HepG2 (cell line): ENCODE data around the gene FER1L5. TPM values are rescaled to one million over a fixed set of nuclear protein-coding genes. Genes with fewer than 3 reads are reported as not detected.
A peak's percentile ranks its signal among the peaks of the same experiment; 100 is the strongest.

Source experiments
- ATAC-seq: fragments of 200-7000 bp; cut with Tn5 transposase; 3 replicates; pipeline ENCODE4 v1.9.1; 2020; ENCODE audit warnings: mild to moderate bottlenecking, moderate library complexity
- BruUV-seq: library from RNA; stranded (reverse); fragments of 400-500 nt; replicated peaks from 2 replicates; lab custom pipeline; 2021; lab: Mats Ljungman, UMichigan
- CTCF ChIA-PET: fragments of 300-600 bp; formaldehyde crosslinking; extraction: SDS; loops from one replicate; lab custom pipeline; 2021; ENCODE audit warnings: low total read pairs, inconsistent platforms, low intra/inter-chr PET ratio; lab: Yijun Ruan, JAX
- POLR2A ChIA-PET: fragments of 350-600 bp; sonication (Branson Sonifier 250); formaldehyde crosslinking; loops from one replicate; lab custom pipeline; 2020; ENCODE audit warnings: antibody characterized with exemption, inconsistent platforms; lab: Yijun Ruan, JAX
- DNase-seq: peaks from one replicate; pipeline ENCODE4 v3.0.0-alpha.2; 2015; ENCODE audit warnings: low spot score
- FAIRE-seq: peaks from 3 replicates; lab custom pipeline; 2011; peaks lifted over from hg19 to GRCh38; lab: Jason Lieb, UNC
- H2AFZ ChIP-seq: one replicate; pipeline ENCODE4 v1.6.1; 2011; ENCODE audit warnings: low read length, inconsistent platforms
- H3K27ac ChIP-seq: fragments of 300-600 bp; 3 replicates; pipeline ENCODE4 v1.8.0; 2011; ENCODE audit warnings: mixed run types, mild to moderate bottlenecking, mixed read lengths, low read length, inconsistent platforms; ENCODE audit not compliant: insufficient read depth; ENCODE audit errors: extremely low read length
- H3K27me3 ChIP-seq, 2 experiments: fragments of 200-600 bp in 1 of 2; 2 replicates in 1 of 2; 3 replicates in 1 of 2; pipeline versions ENCODE4 v1.6.0 to v1.8.0; 2011; ENCODE audit warnings: low read length in 2 of 2, mild to moderate bottlenecking in 2 of 2, moderate library complexity in 2 of 2, inconsistent platforms in 1 of 2; ENCODE audit not compliant: insufficient read depth in 2 of 2, control insufficient read depth in 1 of 2
- H3K36me3 ChIP-seq, 2 experiments: fragments of 200-600 bp in 1 of 2; replicated peaks in 1 of 2; 2 replicates in 1 of 2; 3 replicates in 1 of 2; pipeline versions ENCODE4 v1.5.1 to v1.8.0; 2011; ENCODE audit warnings: low read length in 2 of 2, inconsistent platforms in 1 of 2; ENCODE audit not compliant: insufficient read depth in 2 of 2, control insufficient read depth in 1 of 2
- H3K4me1 ChIP-seq: 2 replicates; pipeline ENCODE4 v1.5.1; 2012; ENCODE audit warnings: low read length, inconsistent platforms; ENCODE audit not compliant: insufficient read depth
- H3K4me2 ChIP-seq: 2 replicates; pipeline ENCODE4 v1.6.0; 2011; ENCODE audit warnings: low read depth, low read length, inconsistent platforms
- H3K4me3 ChIP-seq, 3 experiments: fragments of 200-600 bp in 1 of 3; sonication (generic), shearing (Covaris generic) in 1 of 3; replicated peaks in 1 of 3; 2 replicates each; pipeline ENCODE4 v1.5.1; 2011 to 2016; ENCODE audit warnings: low read length in 3 of 3, inconsistent platforms in 2 of 3, low read depth in 2 of 3, mild to moderate bottlenecking in 2 of 3, control low read depth in 1 of 3, mixed read lengths in 1 of 3; ENCODE audit not compliant: insufficient read depth in 1 of 3
- H3K79me2 ChIP-seq: one replicate; pipeline ENCODE4 v1.6.1; 2011; ENCODE audit warnings: low read length, inconsistent platforms; ENCODE audit not compliant: insufficient read depth
- H3K9ac ChIP-seq: 2 replicates; pipeline ENCODE4 v1.6.0; 2011; ENCODE audit warnings: mild to moderate bottlenecking, low read depth, low read length, inconsistent platforms; ENCODE audit not compliant: insufficient read depth
- H3K9me3 ChIP-seq: 2 replicates; pipeline ENCODE4 v1.5.1; 2012; ENCODE audit warnings: mild to moderate bottlenecking, low read length
- H4K20me1 ChIP-seq: 2 replicates; pipeline ENCODE4 v1.6.0; 2011; ENCODE audit warnings: inconsistent platforms, mild to moderate bottlenecking, low read length, moderate library complexity; ENCODE audit not compliant: insufficient read depth
- EZH2 ChIP-seq: conservative IDR thresholded peaks from 2 replicates; pipeline ENCODE4 v1.6.1; 2012; ENCODE audit warnings: mild to moderate bottlenecking, low read depth, low read length, moderate library complexity
- GTF3A ChIP-seq: sonication (generic); formaldehyde crosslinking; conservative IDR thresholded peaks from 2 replicates; pipeline ENCODE4 v1.4.0; 2020; ENCODE audit warnings: mild to moderate bottlenecking, missing genetic modification reagents
- MAFK ChIP-seq, 2 experiments: IDR thresholded peaks in 1 of 2; conservative IDR thresholded peaks in 1 of 2; 2 replicates each; pipeline ENCODE4 v1.6.1; 2011; ENCODE audit warnings: improper control_type of control experiment in 2 of 2, low read length in 2 of 2
- MXD4 ChIP-seq: IDR thresholded peaks from 2 replicates; pipeline ENCODE4 v1.6.1; 2016; ENCODE audit warnings: mild to moderate bottlenecking, missing biosample characterization, missing genetic modification reagents
- NAIF1 ChIP-seq: sonication (generic); formaldehyde crosslinking; IDR thresholded peaks from 2 replicates; pipeline ENCODE4 v1.5.0; 2020; ENCODE audit warnings: mild to moderate bottlenecking, missing genetic modification reagents, borderline replicate concordance
- SOX6 ChIP-seq, 2 experiments: fragments of 450-650 bp in 1 of 2; sonication (generic) in 1 of 2; formaldehyde crosslinking in 1 of 2; IDR thresholded peaks; 2 replicates each; pipeline versions ENCODE4 v1.4.0 to v1.6.1; 2017 to 2020; ENCODE audit warnings: antibody characterized with exemption in 1 of 2, mild to moderate bottlenecking in 1 of 2, missing genetic modification reagents in 1 of 2
- STAG1 ChIP-seq: sonication (generic); formaldehyde crosslinking; IDR thresholded peaks from 2 replicates; pipeline ENCODE4 v1.4.0; 2020; ENCODE audit warnings: missing genetic modification reagents
- ZNF10 ChIP-seq: sonication (generic); formaldehyde crosslinking; IDR thresholded peaks from 2 replicates; pipeline ENCODE4 v1.4.0; 2020; ENCODE audit warnings: mild to moderate bottlenecking, low read depth, missing genetic modification reagents, borderline replicate concordance
- ZNF24 ChIP-seq: fragments of 450-650 bp; IDR thresholded peaks from 2 replicates; pipeline ENCODE4 v1.6.1; 2017; ENCODE audit warnings: antibody characterized with exemption, mild to moderate bottlenecking
- ZNF343 ChIP-seq: sonication (generic); formaldehyde crosslinking; IDR thresholded peaks from 2 replicates; pipeline ENCODE4 v1.4.0; 2020; ENCODE audit warnings: mild to moderate bottlenecking, missing genetic modification reagents
- ZNF407 ChIP-seq: sonication (generic); formaldehyde crosslinking; IDR thresholded peaks from one replicate; pipeline ENCODE4 v1.5.1; 2020; ENCODE audit warnings: mild to moderate bottlenecking, missing genetic modification reagents; ENCODE audit errors: not compliant biosample characterization
- ZNF704 ChIP-seq: sonication (generic); formaldehyde crosslinking; IDR thresholded peaks from 2 replicates; pipeline ENCODE4 v1.8.1; 2023; ENCODE audit warnings: mild to moderate bottlenecking, inconsistent platforms, moderate library complexity, missing genetic modification reagents, borderline replicate concordance
- WGBS: methylation state at CpG from one replicate; pipeline ENCODE4 v1.1.6; 2017; ENCODE audit warnings: low lambda C conversion rate; 5-methylcytosine and 5-hydroxymethylcytosine counted together
- in situ Hi-C: cut with HindIII; loops from 2 replicates; pipeline ENCODE4 v1.10.0; 2017; ENCODE audit warnings: low pct_unique_long_range_greater_than_20kb; ENCODE audit not compliant: extremely low pct_ligation_motif_present
- intact Hi-C: fragments of 100-400 bp; cut with micrococcal nuclease; formaldehyde crosslinking; loops from one replicate; pipeline ENCODE4 v1.10.0; 2022; ENCODE audit not compliant: unreplicated experiment
- polyA plus RNA-seq, 8 experiments: library from polyadenylated mRNA; depleted of rRNA in 3 of 8; stranded (reverse) in 7 of 8; unstranded in 1 of 8; fragments of >200 nt; fragmentation: Illumina TruSeq in 4 of 8; extraction: Trizol in 4 of 8; gene quantifications; 2 replicates each; pipeline versions ENCODE4 v1.2.1 to v1.2.3, GENCODE V29; 2011 to 2016; ENCODE audit warnings: low read depth in 4 of 8, missing spikeins in 1 of 8, mixed read lengths in 1 of 8; ENCODE audit not compliant: insufficient read depth in 1 of 8
- total RNA-seq, 5 experiments: library from RNA; depleted of rRNA; stranded (reverse); fragments of >200 nt; fragmentation: Illumina TruSeq; extraction: Trizol; gene quantifications; 2 replicates each; pipeline ENCODE4 v1.2.3, GENCODE V29; 2016; ENCODE audit warnings: low read depth in 1 of 5
- TF ChIP-seq, protein P1 (sequence below), 2 experiments: sonication (generic) in 1 of 2; formaldehyde crosslinking in 1 of 2; IDR thresholded peaks; 2 replicates each; pipeline versions ENCODE4 v1.4.0 to v1.6.1; 2018 to 2020; ENCODE audit warnings: missing genetic modification reagents in 2 of 2, borderline replicate concordance in 1 of 2, low read depth in 1 of 2, mild to moderate bottlenecking in 1 of 2, missing biosample characterization in 1 of 2

FER1L5 gene
- total and polyA plus RNA-seq, 2 of the 13 experiments (the other 11 are each of a cell fraction or from before 2014, with no cell fraction given) = 0.02 to 0.08 TPM

- no peak overlapping the region for H3K4me2 ChIP-seq
These were observed 25.6 kb upstream of the FER1L5 start for GRCh38 chr2:96617012-96617411.

More at GRCh38 chr2:96617012-96617411, 25.6 kb upstream of the FER1L5 start:
- ATAC-seq = no peak; the same call in 2 of the 3 replicates
- no peak overlapping the region for H3K9ac ChIP-seq
- CTCF ChIA-PET = no interaction called here
- H3K4me1 ChIP-seq = peaks cover 18% of the 10 kb centered on the region
- no peaks in the 10 kb centered on the region for H3K79me2 ChIP-seq
- no peak for FAIRE-seq
- BruUV-seq = no TSS peak
- POLR2A ChIA-PET = interaction anchor here (1.1 kb wide), 1 partner anchor 20 kb away, joined by 4 read pairs; the partner anchor contains the start of gene KANSL3
- no peak overlapping the region for H3K4me3 ChIP-seq
- no peaks in the 10 kb centered on the region for H3K9me3 ChIP-seq
- intact Hi-C loops = no loop called here
- no peaks in the 10 kb centered on the region for H3K27me3 ChIP-seq
- DNase-seq = no peak
- H2AFZ ChIP-seq = no peak overlapping the region
- peak overlapping the region; percentile 25 for H3K27ac ChIP-seq
- H3K36me3 ChIP-seq = peaks cover 33 to 60% of the 10 kb centered on the region in 2 experiments
- WGBS = 95% methylated on average over 4 of the region's 4 CpGs
- no peak for TF ChIP-seq ZNF704 (CRISPR knock-in tag)
- TF ChIP-seq ZNF407 (CRISPR knock-in tag) = no peak
- TF ChIP-seq MAFK (conservative IDR thresholded peaks at IDR 0.05 in 1 of 2, IDR thresholded peaks at IDR 0.05 in 1 of 2; ENCODE audit: low read length in 2 of 2) = no peak
- TF ChIP-seq ZNF343 (CRISPR knock-in tag) = no peak
- TF ChIP-seq MXD4 (CRISPR knock-in tag) = no peak
- no peak for TF ChIP-seq EZH2
- TF ChIP-seq ZNF10 (CRISPR knock-in tag) = no peak
- TF ChIP-seq NAIF1 (CRISPR knock-in tag) = no peak
- TF ChIP-seq SOX6 (IDR thresholded peaks at IDR 0.05) = no peak
- no peak for TF ChIP-seq SOX6 (CRISPR knock-in tag; IDR thresholded peaks at IDR 0.05)
- no peak for TF ChIP-seq STAG1 (CRISPR knock-in tag)
- TF ChIP-seq GTF3A (CRISPR knock-in tag) = no peak
- TF ChIP-seq ZNF24 = no peak
- TF ChIP-seq, protein P1, sequence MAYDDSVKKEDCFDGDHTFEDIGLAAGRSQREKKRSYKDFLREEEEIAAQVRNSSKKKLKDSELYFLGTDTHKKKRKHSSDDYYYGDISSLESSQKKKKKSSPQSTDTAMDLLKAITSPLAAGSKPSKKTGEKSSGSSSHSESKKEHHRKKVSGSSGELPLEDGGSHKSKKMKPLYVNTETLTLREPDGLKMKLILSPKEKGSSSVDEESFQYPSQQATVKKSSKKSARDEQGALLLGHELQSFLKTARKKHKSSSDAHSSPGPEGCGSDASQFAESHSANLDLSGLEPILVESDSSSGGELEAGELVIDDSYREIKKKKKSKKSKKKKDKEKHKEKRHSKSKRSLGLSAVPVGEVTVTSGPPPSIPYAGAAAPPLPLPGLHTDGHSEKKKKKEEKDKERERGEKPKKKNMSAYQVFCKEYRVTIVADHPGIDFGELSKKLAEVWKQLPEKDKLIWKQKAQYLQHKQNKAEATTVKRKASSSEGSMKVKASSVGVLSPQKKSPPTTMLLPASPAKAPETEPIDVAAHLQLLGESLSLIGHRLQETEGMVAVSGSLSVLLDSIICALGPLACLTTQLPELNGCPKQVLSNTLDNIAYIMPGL (CRISPR knock-in tag; IDR thresholded peaks at IDR 0.05; ENCODE audit: borderline replicate concordance in 1 of 2, low read depth in 1 of 2) = no peak
- TF ChIP-seq, all 625 proteins: peak for 0
- no peaks in the 10 kb centered on the region for H4K20me1 ChIP-seq
- in situ Hi-C loops = no loop called here
